ENCODE data around the gene XCL1.

- no peak for TF ChIP-seq CTCF (IDR thresholded peaks at IDR 0.05)
- TF ChIP-seq POLR2A (IDR thresholded peaks at IDR 0.05): no peak
- no peak for TF ChIP-seq POLR2AphosphoS5 (IDR thresholded peaks at IDR 0.05)
Measured at GRCh38 chr1:168561989-168562388, 14.4 kb upstream of the XCL1 start.

All from breast epithelium (tissue), 3 donors.